SU-DHL-6 (cell line): ENCODE data around the gene FNDC11.

Experiments
- EZH2phosphoT487 ChIP-seq: fragments of 200-600 bp; sonication (generic), shearing (Covaris generic); conservative IDR thresholded peaks from 2 replicates; pipeline ENCODE4 v1.6.1; 2018; ENCODE audit warnings: mild to moderate bottlenecking, antibody characterized with exemption, low read length, moderate library complexity, mixed read lengths
- TF ChIP-seq, protein P1 (sequence below): fragments of 200-600 bp; sonication (generic); IDR thresholded peaks from one replicate; pipeline ENCODE4 v1.5.1; 2017; ENCODE audit warnings: antibody characterized with exemption, mild to moderate bottlenecking, low read length, moderate library complexity; ENCODE audit not compliant: insufficient read depth, poor library complexity, severe bottlenecking

DNA sequence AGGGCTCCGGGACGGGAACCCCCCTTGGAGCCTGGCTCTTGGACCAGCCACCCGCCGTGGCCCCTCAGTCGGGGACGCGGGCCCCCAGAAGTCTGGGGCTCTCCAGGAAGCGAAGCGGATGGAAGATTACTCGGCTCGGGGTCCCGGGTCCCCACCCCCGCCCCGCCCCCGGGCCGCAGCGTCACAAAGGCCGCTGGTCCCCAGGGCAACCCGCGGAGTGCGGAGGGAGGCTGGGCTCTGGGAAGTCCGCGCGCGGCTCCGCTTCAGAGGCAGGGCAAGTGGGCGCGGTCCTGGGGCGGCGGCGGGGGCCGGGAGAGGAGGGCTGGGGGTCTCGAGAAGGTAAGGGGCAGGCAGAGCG is at the start of gene FNDC11:
- TF ChIP-seq, protein P1, sequence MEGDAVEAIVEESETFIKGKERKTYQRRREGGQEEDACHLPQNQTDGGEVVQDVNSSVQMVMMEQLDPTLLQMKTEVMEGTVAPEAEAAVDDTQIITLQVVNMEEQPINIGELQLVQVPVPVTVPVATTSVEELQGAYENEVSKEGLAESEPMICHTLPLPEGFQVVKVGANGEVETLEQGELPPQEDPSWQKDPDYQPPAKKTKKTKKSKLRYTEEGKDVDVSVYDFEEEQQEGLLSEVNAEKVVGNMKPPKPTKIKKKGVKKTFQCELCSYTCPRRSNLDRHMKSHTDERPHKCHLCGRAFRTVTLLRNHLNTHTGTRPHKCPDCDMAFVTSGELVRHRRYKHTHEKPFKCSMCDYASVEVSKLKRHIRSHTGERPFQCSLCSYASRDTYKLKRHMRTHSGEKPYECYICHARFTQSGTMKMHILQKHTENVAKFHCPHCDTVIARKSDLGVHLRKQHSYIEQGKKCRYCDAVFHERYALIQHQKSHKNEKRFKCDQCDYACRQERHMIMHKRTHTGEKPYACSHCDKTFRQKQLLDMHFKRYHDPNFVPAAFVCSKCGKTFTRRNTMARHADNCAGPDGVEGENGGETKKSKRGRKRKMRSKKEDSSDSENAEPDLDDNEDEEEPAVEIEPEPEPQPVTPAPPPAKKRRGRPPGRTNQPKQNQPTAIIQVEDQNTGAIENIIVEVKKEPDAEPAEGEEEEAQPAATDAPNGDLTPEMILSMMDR = no peak
- no peak for TF ChIP-seq EZH2phosphoT487
